Activated CD8-positive, alpha-beta memory T cell treated with anti-CD3 and anti-CD28 coated beads, Interleukin-2, amount 50 U/mL, for 1 hour (primary cell): ENCODE measurements around the gene GOT1.

Experiments used
- DNase-seq: peaks from one replicate; pipeline ENCODE4 v3.0.0-alpha.2; 2020; ENCODE audit errors: extremely low read depth

GOT1 gene

GRCh38 chr10:99430451-99431189, at the start of gene GOT1:
Gene GOT1 (minus strand): TSS chr10:99430624. CDS start chr10:99430565, 59 bp downstream.
- peak; percentile 80 for DNase-seq

GRCh38 chr10:99470327-99470726, 39.9 kb upstream of the GOT1 start:
- no peak for DNase-seq

GRCh38 chr10:99467236-99467999, 37.0 kb upstream of the GOT1 start:
- DNase-seq = no peak

GRCh38 chr10:99466632-99467223, 36.3 kb upstream of the GOT1 start:
- no peak for DNase-seq

- DNase-seq = no peak
Observed at GRCh38 chr10:99461230-99461629, 30.8 kb upstream of the GOT1 start.

- no peak for DNase-seq
Observed at GRCh38 chr10:99460070-99460469, 29.6 kb upstream of the GOT1 start.

GRCh38 chr10:99459217-99459616, 28.8 kb upstream of the GOT1 start:
- no peak for DNase-seq

GRCh38 chr10:99457813-99458212, 27.4 kb upstream of the GOT1 start:
- DNase-seq = no peak

- no peak for DNase-seq
Observed at GRCh38 chr10:99456931-99457288, 26.5 kb upstream of the GOT1 start.

GRCh38 chr10:99456207-99456930, 25.9 kb upstream of the GOT1 start:
- DNase-seq = no peak

GRCh38 chr10:99451981-99452380, 21.6 kb upstream of the GOT1 start:
- no peak for DNase-seq

- DNase-seq = no peak
Observed at GRCh38 chr10:99451499-99451788, 21.0 kb upstream of the GOT1 start.

GRCh38 chr10:99450624-99451498, 20.4 kb upstream of the GOT1 start:
- no peak for DNase-seq

GRCh38 chr10:99450156-99450555, 19.7 kb upstream of the GOT1 start:
- no peak for DNase-seq

GRCh38 chr10:99449023-99449422, 18.6 kb upstream of the GOT1 start:
- no peak for DNase-seq

- DNase-seq = no peak
Observed at GRCh38 chr10:99444383-99445045, 14.1 kb upstream of the GOT1 start.

GRCh38 chr10:99443500-99443899, 13.1 kb upstream of the GOT1 start:
- no peak for DNase-seq

- no peak for DNase-seq
Observed at GRCh38 chr10:99442394-99442793, 12.0 kb upstream of the GOT1 start.

- DNase-seq = no peak
Observed at GRCh38 chr10:99438890-99439289, 8.5 kb upstream of the GOT1 start.

- no peak for DNase-seq
Observed at GRCh38 chr10:99435986-99436638, 5.7 kb upstream of the GOT1 start.
